Gastrocnemius medialis (tissue), 4 donors: Measurements from ENCODE around the gene BLZF1. TPM values are rescaled to one million over a fixed set of nuclear protein-coding genes. Genes with fewer than 3 reads are reported as not detected.

Experiments used
- ATAC-seq, 2 donors: fragments of 150-250 bp; one replicate each; pipeline ENCODE4 v1.9.1; 2016
- DNase-seq, 2 donors: peaks; one replicate each; pipeline ENCODE4 v3.0.0-alpha.2; 2019
- H3K27ac ChIP-seq, 4 donors: fragments of 200-600 bp; sonication (generic); 1 replicate in 1 of 4; 2 replicates in 3 of 4; pipeline ENCODE4 v1.5.1; 2016 to 2018; ENCODE audit warnings: mild to moderate bottlenecking in 2 of 4, moderate library complexity in 1 of 4
- H3K27me3 ChIP-seq, 3 donors: fragments of 200-600 bp; sonication (generic) in 2 of 3; 1 replicate in 1 of 3; 2 replicates in 2 of 3; pipeline versions ENCODE4 v1.5.1 to v1.6.0; 2016 to 2019; ENCODE audit warnings: mild to moderate bottlenecking in 1 of 3, moderate library complexity in 1 of 3
- H3K36me3 ChIP-seq, 2 donors: fragments of 200-600 bp; sonication (generic) in 1 of 2; one replicate each; pipeline ENCODE4 v1.5.1; 2017 to 2018
- H3K4me1 ChIP-seq, 2 donors: fragments of 200-600 bp; sonication (generic) in 1 of 2; one replicate each; pipeline ENCODE4 v1.5.1; 2016 to 2017; ENCODE audit warnings: mild to moderate bottlenecking in 2 of 2
- H3K4me3 ChIP-seq, 4 donors: fragments of 200-600 bp; sonication (generic) in 3 of 4; 1 replicate in 1 of 4; 2 replicates in 3 of 4; pipeline ENCODE4 v1.5.1; 2016 to 2019; ENCODE audit warnings: mild to moderate bottlenecking in 2 of 4
- H3K9me3 ChIP-seq, 3 donors: fragments of 200-600 bp; sonication (generic) in 2 of 3; 1 replicate in 1 of 3; 2 replicates in 2 of 3; pipeline ENCODE4 v1.5.1; 2016 to 2019
- POLR2A ChIP-seq, 2 donors: fragments of 450-650 bp; IDR thresholded peaks; one replicate each; pipeline ENCODE4 v1.6.1; 2017; ENCODE audit warnings: antibody characterized with exemption in 2 of 2, mild to moderate bottlenecking in 2 of 2, moderate library complexity in 2 of 2
- in situ Hi-C, 4 donors: fragments of 200-750 bp; cut with MboI; loops; one replicate each; pipeline versions ENCODE4 v1.15.0 to v1.8.0; 2017; ENCODE audit warnings: low sequenced_read_pairs in 4 of 4
- intact Hi-C: fragments of 100-400 bp; cut with DNase I; formaldehyde crosslinking; loops from one replicate; pipeline ENCODE4 v1.15.1; 2023; ENCODE audit warnings: low total_unique reads
- total RNA-seq, 4 donors: library from RNA; depleted of rRNA; stranded (reverse); fragments of >200 nt; gene quantifications; one replicate each; pipeline versions ENCODE4 v1.1.0 to v1.2.3, GENCODE V29; 2016
- TF ChIP-seq, protein P1 (sequence below), 5 experiments: fragments of 450-650 bp in 3 of 5; fragments of 200-600 bp in 2 of 5; sonication (generic) in 2 of 5; IDR thresholded peaks in 4 of 5; conservative IDR thresholded peaks in 1 of 5; 1 replicate in 4 of 5; 2 replicates in 1 of 5; pipeline ENCODE4 v1.5.1; 2016 to 2019; ENCODE audit warnings: antibody characterized with exemption in 5 of 5, mild to moderate bottlenecking in 3 of 5, moderate library complexity in 3 of 5

Gene BLZF1
- total RNA-seq, 4 donors from 2014 or later: 10.2 to 17.7 (median 14.6) TPM

DNA sequence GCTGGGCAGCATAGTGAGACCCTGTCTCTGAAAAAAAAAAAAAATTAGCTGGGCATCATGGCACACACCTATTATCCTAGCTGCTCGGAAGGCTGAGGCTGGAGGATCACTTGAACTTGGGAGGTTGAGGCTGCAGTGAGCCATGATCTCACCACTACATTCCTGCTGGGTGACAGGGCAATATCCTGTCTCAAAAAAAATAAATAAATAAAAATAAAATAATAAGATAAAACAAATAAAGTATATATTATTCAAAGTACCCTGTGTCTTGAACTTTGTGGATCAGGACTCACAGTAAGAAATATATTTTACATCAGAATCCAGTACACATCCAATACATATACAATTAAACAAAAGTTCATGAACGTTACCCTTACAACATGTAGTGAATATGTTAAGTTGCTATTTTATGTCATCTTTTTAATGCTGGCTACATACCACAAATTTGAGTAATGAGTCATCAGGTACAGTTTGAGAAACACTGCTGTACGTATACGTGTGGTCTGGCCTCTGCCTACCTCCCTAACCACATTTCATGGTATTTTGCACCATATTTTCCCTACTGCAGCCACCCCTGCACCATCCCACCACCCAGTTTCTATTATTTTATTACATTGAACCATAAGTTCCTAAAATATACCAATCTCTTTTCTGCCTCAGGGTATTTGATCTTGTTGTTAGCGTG is 4.8 kb upstream of the BLZF1 start:
- DNase-seq: no peak
- H3K9me3 ChIP-seq: no peaks in the 10 kb centered on the region
- TF ChIP-seq POLR2A (IDR thresholded peaks at IDR 0.05): no peak
- TF ChIP-seq, protein P1, sequence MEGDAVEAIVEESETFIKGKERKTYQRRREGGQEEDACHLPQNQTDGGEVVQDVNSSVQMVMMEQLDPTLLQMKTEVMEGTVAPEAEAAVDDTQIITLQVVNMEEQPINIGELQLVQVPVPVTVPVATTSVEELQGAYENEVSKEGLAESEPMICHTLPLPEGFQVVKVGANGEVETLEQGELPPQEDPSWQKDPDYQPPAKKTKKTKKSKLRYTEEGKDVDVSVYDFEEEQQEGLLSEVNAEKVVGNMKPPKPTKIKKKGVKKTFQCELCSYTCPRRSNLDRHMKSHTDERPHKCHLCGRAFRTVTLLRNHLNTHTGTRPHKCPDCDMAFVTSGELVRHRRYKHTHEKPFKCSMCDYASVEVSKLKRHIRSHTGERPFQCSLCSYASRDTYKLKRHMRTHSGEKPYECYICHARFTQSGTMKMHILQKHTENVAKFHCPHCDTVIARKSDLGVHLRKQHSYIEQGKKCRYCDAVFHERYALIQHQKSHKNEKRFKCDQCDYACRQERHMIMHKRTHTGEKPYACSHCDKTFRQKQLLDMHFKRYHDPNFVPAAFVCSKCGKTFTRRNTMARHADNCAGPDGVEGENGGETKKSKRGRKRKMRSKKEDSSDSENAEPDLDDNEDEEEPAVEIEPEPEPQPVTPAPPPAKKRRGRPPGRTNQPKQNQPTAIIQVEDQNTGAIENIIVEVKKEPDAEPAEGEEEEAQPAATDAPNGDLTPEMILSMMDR (IDR thresholded peaks at IDR 0.05 in 4 of 5, conservative IDR thresholded peaks at IDR 0.05 in 1 of 5): no peak
- intact Hi-C loops: no loop called here
- no peak overlapping the region for H3K27ac ChIP-seq
- peaks cover 5 to 9% of the 10 kb centered on the region in 2 donors for H3K4me1 ChIP-seq
- no peak overlapping the region for H3K4me3 ChIP-seq
- no peak for ATAC-seq
- no peaks in the 10 kb centered on the region for H3K27me3 ChIP-seq
- no peaks in the 10 kb centered on the region for H3K36me3 ChIP-seq
- in situ Hi-C loops: loop anchor here in 2 of 4 donors (10.0 kb wide), 2 partner anchors 122 to 182 kb away; partner anchors contain the start of gene SLC19A2 (in 1 of the 2)

DNA sequence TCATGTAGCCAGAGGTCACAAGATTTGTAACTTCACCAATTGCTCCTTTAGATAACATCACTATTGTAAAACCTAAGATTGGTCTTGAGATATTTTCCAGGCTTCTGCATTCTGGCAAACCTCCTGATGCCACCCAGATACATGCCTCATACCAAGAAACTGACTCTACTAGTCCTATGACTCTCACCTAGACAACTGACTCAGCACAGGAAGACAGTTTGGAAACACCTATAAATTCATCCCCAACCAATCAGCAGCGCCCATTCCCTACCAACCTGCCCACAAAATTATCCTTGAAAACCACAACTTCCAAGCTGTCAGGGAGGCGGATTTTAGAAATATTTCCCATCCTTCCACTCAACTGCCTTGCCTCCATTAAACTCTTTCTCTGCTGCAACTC is 3.0 kb upstream of the BLZF1 start:
- intact Hi-C loops: loop anchor here (5.0 kb wide), 1 partner anchor 758 kb away; no protein-coding TSS in a partner anchor
- H3K9me3 ChIP-seq: no peaks in the 10 kb centered on the region
- H3K4me1 ChIP-seq: peaks cover 15 to 18% of the 10 kb centered on the region in 2 donors
- no peak for DNase-seq
- no peak overlapping the region for H3K27ac ChIP-seq
- peaks cover 0 to 5% of the 10 kb centered on the region in 2 donors for H3K36me3 ChIP-seq
- H3K27me3 ChIP-seq: no peaks in the 10 kb centered on the region
- no peak overlapping the region for H3K4me3 ChIP-seq
- no peak for TF ChIP-seq POLR2A (IDR thresholded peaks at IDR 0.05)
- TF ChIP-seq, protein P1 (IDR thresholded peaks at IDR 0.05 in 4 of 5, conservative IDR thresholded peaks at IDR 0.05 in 1 of 5): no peak
- no peak for ATAC-seq
- in situ Hi-C loops: loop anchor here in 3 of 4 donors (5.0 to 10.0 kb wide), 3 partner anchors 120 to 180 kb away; partner anchors contain the start of gene SLC19A2 (in 1 of the 3)

DNA sequence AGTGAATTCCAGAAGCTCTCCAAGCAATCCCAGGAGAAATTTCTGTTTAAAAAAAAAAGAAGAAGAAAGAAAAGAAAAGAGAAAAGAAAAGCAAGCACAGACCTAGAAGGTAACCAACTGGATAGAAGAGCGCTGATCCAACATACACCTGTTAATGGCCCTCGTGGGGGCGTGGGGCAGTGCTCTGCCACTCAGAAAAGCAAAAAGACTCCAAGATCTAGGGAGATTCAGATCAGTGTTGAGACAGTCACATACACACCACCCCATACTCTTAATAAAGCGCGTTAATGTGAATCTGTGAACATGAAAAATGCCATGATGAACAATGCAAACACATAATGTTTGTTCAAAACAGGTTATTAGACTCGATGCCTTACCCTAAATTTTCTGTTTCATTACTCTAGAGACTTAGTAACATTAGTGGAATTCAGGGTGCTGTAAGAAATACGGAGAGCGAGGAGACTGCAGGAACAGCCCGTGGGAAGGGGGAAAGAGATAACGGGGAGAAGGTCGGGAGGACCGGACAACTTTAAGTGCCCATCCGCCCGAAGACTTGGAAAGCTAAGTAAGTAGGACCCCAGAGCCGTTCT is 804 bp upstream of the BLZF1 start:
- Histone ChIP-seq H3K4me3 (peak overlapping the region; percentile 66 to 90 (median 74)), H3K9me3 (no peaks in the 10 kb centered on the region), H3K4me1 (peaks cover 15 to 18% of the 10 kb centered on the region in 2 donors), H3K27me3 (no peaks in the 10 kb centered on the region), H3K36me3 (peaks cover 0 to 26% of the 10 kb centered on the region in 2 donors), H3K27ac (peak overlapping the region; percentile 80 to 89 (median 86))
- TF ChIP-seq, protein P1 (IDR thresholded peaks at IDR 0.05 in 4 of 5, conservative IDR thresholded peaks at IDR 0.05 in 1 of 5): no peak
- no peak for TF ChIP-seq POLR2A (IDR thresholded peaks at IDR 0.05)
- ATAC-seq: peak in 1 of 2 donors; percentile 15
- intact Hi-C loops (loop anchor here (1.0 to 5.0 kb wide), 4 partner anchors 118 to 760 kb away; partner anchors contain the start of genes METTL18 and SLC19A2), in situ Hi-C loops (loop anchor here in 3 of 4 donors (5.0 to 10.0 kb wide), 3 partner anchors 118 to 178 kb away; partner anchors contain the start of gene SLC19A2 (in 1 of the 3))
- no peak for DNase-seq

DNA sequence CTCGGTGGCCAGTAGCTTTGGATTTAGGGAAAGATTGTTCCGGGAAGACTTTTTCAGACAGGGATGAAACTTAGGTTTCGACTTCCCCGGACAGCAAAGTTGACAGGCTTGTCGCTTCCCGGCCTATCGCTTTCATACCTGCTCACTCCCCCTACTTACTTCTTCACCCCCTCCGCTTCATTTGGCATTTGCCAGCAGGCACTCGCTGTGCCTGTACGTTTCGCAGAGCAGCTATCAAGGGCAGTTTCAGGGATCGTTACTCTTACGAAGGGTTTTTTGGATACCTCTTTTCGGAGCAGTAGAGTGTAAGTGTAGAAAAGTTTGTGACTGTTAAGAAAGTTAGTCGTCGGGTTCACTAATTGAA is 393 bp downstream of the BLZF1 start:
- intact Hi-C loops: loop anchor here (2.0 to 5.0 kb wide), 2 partner anchors 262 to 761 kb away; partner anchors contain the start of gene ATP1B1
- Histone ChIP-seq H3K4me3 (peak overlapping the region; percentile 66 to 90 (median 74)), H3K27ac (peak overlapping the region; percentile 80 to 89 (median 86)), H3K36me3 (peaks cover 0 to 34% of the 10 kb centered on the region in 2 donors), H3K4me1 (peaks cover 15 to 18% of the 10 kb centered on the region in 2 donors), H3K27me3 (no peaks in the 10 kb centered on the region), H3K9me3 (no peaks in the 10 kb centered on the region)
- TF ChIP-seq, protein P1 (IDR thresholded peaks at IDR 0.05 in 4 of 5, conservative IDR thresholded peaks at IDR 0.05 in 1 of 5): no peak
- TF ChIP-seq POLR2A (IDR thresholded peaks at IDR 0.05): no peak
- in situ Hi-C loops: loop anchor here in 3 of 4 donors (5.0 to 10.0 kb wide), 3 partner anchors 116 to 176 kb away; partner anchors contain the start of gene SLC19A2 (in 1 of the 3)
- ATAC-seq (peak; percentile 6 to 27), DNase-seq (no peak)
